CD4-positive, alpha-beta memory T cell (primary cell): ENCODE measurements around the gene CD33. TPM values are rescaled to one million over a fixed set of nuclear protein-coding genes. Genes with fewer than 3 reads are reported as not detected.

ENCODE experiments used
- CTCF ChIA-PET: fragments of 350-600 bp; sonication (Branson Sonifier 250); formaldehyde crosslinking; loops from one replicate; lab custom pipeline; 2021; ENCODE audit warnings: inconsistent platforms; ENCODE audit not compliant: partially characterized antibody; lab: Charles Lee
- POLR2A ChIA-PET: fragments of 350-600 bp; sonication (Branson Sonifier 250); formaldehyde crosslinking; loops from one replicate; lab custom pipeline; 2021; ENCODE audit not compliant: partially characterized antibody; lab: Charles Lee
- DNase-seq, 5 donors: peaks; one replicate each; pipeline versions ENCODE4 v3.0.0 to v3.0.0-alpha.2; 2020 to 2022; ENCODE audit warnings: mixed read lengths in 1 of 5
- H3K27ac ChIP-seq: one replicate; pipeline ENCODE4 v1.7.0; 2013; ENCODE audit warnings: low read depth, low read length
- H3K27me3 ChIP-seq: 2 replicates; pipeline ENCODE4 v1.7.0; 2013; ENCODE audit warnings: mild to moderate bottlenecking, low read length, moderate library complexity; ENCODE audit not compliant: insufficient read depth
- H3K36me3 ChIP-seq: 2 replicates; pipeline ENCODE4 v1.7.0; 2013; ENCODE audit warnings: mild to moderate bottlenecking, low read length, moderate library complexity; ENCODE audit not compliant: insufficient read depth
- H3K4me1 ChIP-seq: 2 replicates; pipeline ENCODE4 v1.7.0; 2013; ENCODE audit warnings: mild to moderate bottlenecking, low read length, moderate library complexity; ENCODE audit not compliant: insufficient read depth
- H3K4me3 ChIP-seq, 2 donors: one replicate each; pipeline ENCODE4 v1.7.0; 2013; ENCODE audit warnings: low read length in 2 of 2, mild to moderate bottlenecking in 1 of 2
- H3K9me3 ChIP-seq, 2 donors: one replicate each; pipeline ENCODE4 v1.7.0; 2013; ENCODE audit warnings: low read length in 2 of 2, control low read depth in 1 of 2; ENCODE audit not compliant: control insufficient read depth in 1 of 2
- H3K27ac Mint-ChIP-seq, 7 donors: one replicate each; pipeline ENCODE4 v1.8.0; 2020 to 2021; ENCODE audit warnings: mixed read lengths in 7 of 7, mild to moderate bottlenecking in 6 of 7, inconsistent platforms in 3 of 7, moderate library complexity in 3 of 7
- H3K27me3 Mint-ChIP-seq, 2 donors: one replicate each; pipeline ENCODE4 v1.8.0; 2020 to 2021; ENCODE audit warnings: mixed read lengths in 2 of 2
- H3K36me3 Mint-ChIP-seq, 2 donors: one replicate each; pipeline ENCODE4 v1.8.0; 2020 to 2021; ENCODE audit warnings: mixed read lengths in 2 of 2, inconsistent platforms in 1 of 2, mild to moderate bottlenecking in 1 of 2
- H3K4me1 Mint-ChIP-seq, 4 donors: one replicate each; pipeline ENCODE4 v1.8.0; 2020 to 2021; ENCODE audit warnings: mixed read lengths in 4 of 4, mild to moderate bottlenecking in 1 of 4
- H3K4me3 Mint-ChIP-seq, 8 donors: one replicate each; pipeline ENCODE4 v1.8.0; 2020 to 2021; ENCODE audit warnings: mixed read lengths in 8 of 8, mild to moderate bottlenecking in 7 of 8, moderate library complexity in 6 of 8, inconsistent platforms in 3 of 8
- H3K9me3 Mint-ChIP-seq, 8 donors: one replicate each; pipeline ENCODE4 v1.8.0; 2020 to 2021; ENCODE audit warnings: mixed read lengths in 8 of 8, mild to moderate bottlenecking in 5 of 8, inconsistent platforms in 3 of 8, moderate library complexity in 1 of 8
- intact Hi-C: fragments of 100-400 bp; cut with micrococcal nuclease; formaldehyde crosslinking; loops from one replicate; pipeline ENCODE4 v1.15.1; 2023
- polyA plus RNA-seq, 2 donors: library from polyadenylated mRNA; unstranded; fragments of 300-500 nt; fragmentation: Illumina TruSeq; gene quantifications; one replicate each; pipeline ENCODE4 v1.2.3, GENCODE V29; 2021
- total RNA-seq, 2 experiments: library from RNA; stranded (reverse); gene quantifications; one replicate each; pipeline ENCODE4 v1.2.3, GENCODE V29; 2021

The CD33 gene
- total and polyA plus RNA-seq, 4 experiments from 2014 or later: 0.47 to 0.58 TPM; not detected in 2

DNA sequence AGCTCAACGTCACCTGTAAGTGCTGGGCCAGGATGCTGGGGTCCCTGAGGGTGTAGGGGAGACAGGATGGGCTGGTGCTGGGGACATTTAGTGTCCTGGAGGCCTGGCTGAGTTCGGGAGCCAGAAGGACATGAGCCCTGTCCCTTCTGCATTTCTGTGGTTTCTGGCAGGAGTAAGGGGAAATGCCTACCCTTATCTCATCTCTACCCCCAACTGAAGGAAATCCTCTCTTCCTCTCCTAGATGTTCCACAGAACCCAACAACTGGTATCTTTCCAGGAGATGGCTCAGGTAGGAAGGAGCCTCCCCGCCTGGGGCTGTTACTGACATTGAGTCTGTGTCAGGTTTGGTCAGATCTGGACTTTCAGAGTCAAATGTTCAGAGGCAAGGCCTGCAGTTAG, 1.2 kb downstream of the CD33 start:
- no peak overlapping the region for H3K4me3 ChIP-seq
- intact Hi-C loops: no loop called here
- POLR2A ChIA-PET: no interaction called here

GRCh38 chr19:51227326-51227725, 2.4 kb downstream of the CD33 start:
- no peaks in the 10 kb centered on the region for H3K36me3 Mint-ChIP-seq
- POLR2A ChIA-PET: no interaction called here
- H3K4me1 ChIP-seq: no peaks in the 10 kb centered on the region
- no peaks in the 10 kb centered on the region for H3K4me1 Mint-ChIP-seq
- DNase-seq: no peak
- peaks cover 0 to 4% (median 1%) of the 10 kb centered on the region in 8 donors for H3K9me3 Mint-ChIP-seq
- intact Hi-C loops: no loop called here
- H3K36me3 ChIP-seq: no peaks in the 10 kb centered on the region
- CTCF ChIA-PET: no interaction called here
- H3K4me3 ChIP-seq: no peak overlapping the region
- H3K9me3 ChIP-seq: no peaks in the 10 kb centered on the region
- H3K4me3 Mint-ChIP-seq: no peak overlapping the region
- H3K27me3 Mint-ChIP-seq: peaks cover 22 to 32% of the 10 kb centered on the region in 2 donors
- H3K27ac ChIP-seq: no peak overlapping the region
- no peak overlapping the region for H3K27ac Mint-ChIP-seq
- peaks cover 4% of the 10 kb centered on the region for H3K27me3 ChIP-seq

More for the DNA sequence above, 1.2 kb downstream of the CD33 start:
- H3K36me3 Mint-ChIP-seq: no peaks in the 10 kb centered on the region
- H3K4me3 Mint-ChIP-seq: no peak overlapping the region
- Histone ChIP-seq H3K27ac (no peak overlapping the region), H3K27me3 (peaks cover 4% of the 10 kb centered on the region), H3K9me3 (no peaks in the 10 kb centered on the region), H3K36me3 (no peaks in the 10 kb centered on the region), H3K4me1 (no peaks in the 10 kb centered on the region)
- H3K4me1 Mint-ChIP-seq: no peaks in the 10 kb centered on the region
- DNase-seq: no peak
- no peak overlapping the region for H3K27ac Mint-ChIP-seq
- peaks cover 0 to 2% (median 0%) of the 10 kb centered on the region in 8 donors for H3K9me3 Mint-ChIP-seq
- CTCF ChIA-PET: no interaction called here
- peaks cover 18 to 25% of the 10 kb centered on the region in 2 donors for H3K27me3 Mint-ChIP-seq

DNA sequence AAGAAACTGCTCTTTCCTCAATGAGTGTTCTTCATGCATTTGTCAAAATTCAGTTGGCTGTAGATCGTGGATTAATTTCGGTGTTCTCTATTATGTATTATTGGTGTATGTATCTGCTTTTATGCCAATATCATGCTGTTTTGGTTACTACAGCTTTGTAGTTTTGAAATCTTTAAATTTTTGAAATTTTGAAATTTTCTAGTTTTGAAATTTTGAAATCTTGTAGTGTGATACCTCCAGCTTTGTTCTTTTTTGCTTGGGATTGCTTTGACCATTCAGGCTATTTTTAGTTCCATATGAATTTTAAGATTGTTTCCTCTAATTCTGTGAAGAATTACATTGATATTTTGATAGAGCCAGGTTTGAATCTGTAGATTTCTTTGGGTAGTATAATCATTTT, 3.1 kb downstream of the CD33 start:
- intact Hi-C loops: no loop called here
- Mint-ChIP-seq H3K27ac (no peak overlapping the region), H3K27me3 (peaks cover 23 to 36% of the 10 kb centered on the region in 2 donors), H3K9me3 (peaks cover 2 to 7% (median 4%) of the 10 kb centered on the region in 8 donors), H3K4me1 (no peaks in the 10 kb centered on the region), H3K4me3 (no peak overlapping the region), H3K36me3 (no peaks in the 10 kb centered on the region)
- CTCF ChIA-PET: no interaction called here
- Histone ChIP-seq H3K9me3 (no peaks in the 10 kb centered on the region), H3K4me3 (no peak overlapping the region), H3K27ac (no peak overlapping the region), H3K36me3 (no peaks in the 10 kb centered on the region), H3K27me3 (peaks cover 4% of the 10 kb centered on the region), H3K4me1 (no peaks in the 10 kb centered on the region)
- POLR2A ChIA-PET: no interaction called here
- DNase-seq: no peak

DNA sequence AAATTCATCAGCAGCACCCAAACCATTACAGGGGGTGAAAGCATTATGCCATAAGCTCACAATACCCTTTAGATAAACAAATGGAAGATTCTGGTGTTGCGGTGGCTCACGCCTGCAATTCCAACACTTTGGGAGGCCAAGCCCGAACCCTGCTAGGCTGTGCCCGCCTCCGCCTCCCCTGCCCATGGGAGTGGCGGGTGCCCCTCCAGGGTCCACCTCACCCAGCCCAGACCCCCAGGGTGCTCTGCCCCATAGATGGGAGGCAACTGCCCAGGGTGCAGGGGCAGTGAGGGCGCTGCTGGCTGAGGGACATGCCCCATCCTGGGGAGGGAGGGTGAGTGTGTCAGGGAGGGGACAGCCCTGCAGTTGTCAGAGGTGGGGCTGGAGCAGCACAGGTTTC, 16.0 kb downstream of the CD33 start:
- ChIA-PET POLR2A (no interaction called here), CTCF (interaction anchor here (0.8 kb wide), 1 partner anchor 8 kb away, joined by 3 read pairs; no protein-coding TSS in a partner anchor)
- Mint-ChIP-seq H3K36me3 (no peaks in the 10 kb centered on the region), H3K9me3 (peaks cover 0 to 4% (median 0%) of the 10 kb centered on the region in 8 donors), H3K4me1 (peaks cover 0 to 5% (median 1%) of the 10 kb centered on the region in 4 donors), H3K27me3 (peaks cover 9 to 17% of the 10 kb centered on the region in 2 donors), H3K4me3 (no peak overlapping the region), H3K27ac (no peak overlapping the region)
- no peak overlapping the region for H3K27ac ChIP-seq
- H3K4me1 ChIP-seq: no peaks in the 10 kb centered on the region
- H3K27me3 ChIP-seq: peaks cover 5% of the 10 kb centered on the region
- H3K36me3 ChIP-seq: no peaks in the 10 kb centered on the region
- DNase-seq: no peak
- H3K4me3 ChIP-seq: no peak overlapping the region
- H3K9me3 ChIP-seq: no peaks in the 10 kb centered on the region
- intact Hi-C loops: no loop called here

DNA sequence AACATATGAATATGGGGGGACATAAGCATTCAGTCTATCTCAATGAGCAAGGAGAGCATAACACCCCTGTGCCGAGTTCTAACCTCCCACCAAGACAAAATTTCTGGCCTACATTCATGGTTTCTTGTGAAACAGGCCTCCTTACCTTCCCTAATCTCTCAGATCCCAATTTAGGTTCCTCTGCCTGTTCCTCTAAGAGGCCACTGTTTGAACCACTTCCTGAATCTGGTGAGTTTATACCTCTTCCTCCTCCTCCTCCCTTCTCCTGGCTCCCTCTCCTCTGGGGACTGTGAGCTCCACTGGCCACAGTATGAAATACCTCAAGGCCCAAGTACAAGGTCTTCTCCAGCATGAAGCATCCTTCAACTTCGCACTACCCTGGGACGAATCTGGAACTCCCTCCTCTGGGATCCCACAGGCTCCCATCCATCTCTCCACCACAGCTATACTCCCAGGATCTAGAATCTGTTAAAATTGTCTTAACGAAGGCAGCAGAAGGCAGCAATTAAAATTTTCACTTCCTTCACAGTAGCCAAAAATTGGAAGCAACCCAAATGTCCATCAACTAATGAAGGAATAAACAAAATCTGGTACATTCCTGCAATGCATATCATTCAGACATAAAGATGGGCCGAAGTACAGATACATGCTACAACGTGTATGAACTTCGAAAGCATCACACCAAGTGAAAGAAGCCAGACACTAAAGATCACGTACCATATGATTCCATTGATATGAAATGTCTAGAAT, 18.2 kb downstream of the CD33 start:
- DNase-seq: no peak
- no peaks in the 10 kb centered on the region for H3K36me3 ChIP-seq
- intact Hi-C loops: no loop called here
- peaks cover 0 to 5% (median 1%) of the 10 kb centered on the region in 4 donors for H3K4me1 Mint-ChIP-seq
- CTCF ChIA-PET: no interaction called here
- H3K9me3 ChIP-seq: no peaks in the 10 kb centered on the region
- H3K27ac Mint-ChIP-seq: no peak overlapping the region
- H3K27ac ChIP-seq: no peak overlapping the region
- POLR2A ChIA-PET: no interaction called here
- no peaks in the 10 kb centered on the region for H3K4me1 ChIP-seq
- H3K36me3 Mint-ChIP-seq: no peaks in the 10 kb centered on the region
- H3K9me3 Mint-ChIP-seq: peaks cover 0 to 4% (median 0%) of the 10 kb centered on the region in 8 donors
- H3K4me3 Mint-ChIP-seq: no peak overlapping the region
- H3K27me3 Mint-ChIP-seq: peaks cover 16 to 17% of the 10 kb centered on the region in 2 donors
- H3K4me3 ChIP-seq: no peak overlapping the region
- no peaks in the 10 kb centered on the region for H3K27me3 ChIP-seq

DNA sequence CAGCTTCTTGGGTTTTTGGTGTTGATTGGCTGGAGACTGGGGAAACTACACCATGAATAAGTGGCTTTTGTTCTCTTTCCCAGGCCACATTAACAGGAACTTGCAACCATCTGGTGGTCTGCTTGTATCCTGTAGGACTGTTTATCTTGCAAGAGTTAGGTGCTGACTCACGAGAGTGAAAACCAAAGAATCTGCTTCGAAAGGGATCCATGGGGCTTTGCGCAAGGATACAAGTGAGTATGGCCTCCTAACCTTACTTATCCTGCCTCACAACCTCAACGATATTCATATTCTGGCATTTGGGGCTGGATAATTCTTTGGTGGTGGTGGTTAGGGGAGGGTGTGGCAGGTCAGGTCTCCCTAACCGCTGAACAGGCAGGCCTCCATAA, 21.3 kb downstream of the CD33 start:
- DNase-seq: no peak

DNA sequence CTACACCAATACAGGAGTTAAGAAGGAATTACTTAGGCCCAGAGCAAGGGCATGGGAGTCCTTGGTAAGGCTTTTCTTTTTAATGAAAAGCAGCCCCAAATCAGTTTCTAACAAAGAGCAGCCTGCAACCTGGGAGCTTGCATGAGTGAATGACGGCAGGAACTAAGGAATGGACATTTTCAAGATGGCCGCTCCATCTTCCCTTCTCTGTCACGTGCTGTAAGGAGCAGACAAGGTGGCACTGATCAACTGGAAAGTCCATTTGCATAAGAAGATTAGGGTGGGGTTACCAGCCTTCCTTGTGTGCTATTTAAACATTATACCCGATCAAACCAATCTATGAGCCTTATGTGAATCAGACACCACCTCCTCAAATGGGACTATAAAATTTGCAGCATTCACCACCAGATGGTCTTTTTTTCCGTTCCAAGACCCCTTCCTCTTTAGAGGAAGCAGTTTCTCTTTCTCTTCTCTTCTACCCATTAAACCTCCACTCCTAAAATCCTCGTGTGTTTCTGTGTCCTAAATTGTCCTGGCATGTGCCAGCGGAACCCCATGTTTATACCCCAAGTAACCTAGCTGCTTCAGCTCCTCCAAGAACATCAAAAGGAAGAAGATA, 23.2 kb downstream of the CD33 start:
- POLR2A ChIA-PET: no interaction called here
- H3K27me3 Mint-ChIP-seq: peaks cover 7 to 23% of the 10 kb centered on the region in 2 donors
- no peaks in the 10 kb centered on the region for H3K36me3 Mint-ChIP-seq
- no peak overlapping the region for H3K27ac ChIP-seq
- H3K27me3 ChIP-seq: no peaks in the 10 kb centered on the region
- no peak overlapping the region for H3K4me3 Mint-ChIP-seq
- no peak overlapping the region for H3K27ac Mint-ChIP-seq
- intact Hi-C loops: no loop called here
- H3K36me3 ChIP-seq: no peaks in the 10 kb centered on the region
- no peaks in the 10 kb centered on the region for H3K9me3 ChIP-seq
- H3K9me3 Mint-ChIP-seq: peaks cover 0 to 3% (median 0%) of the 10 kb centered on the region in 8 donors
- CTCF ChIA-PET: interaction anchor here (1.3 kb wide), 1 partner anchor 12 kb away, joined by 3 read pairs; no protein-coding TSS in a partner anchor
- H3K4me3 ChIP-seq: no peak overlapping the region
- no peaks in the 10 kb centered on the region for H3K4me1 ChIP-seq
- no peak for DNase-seq
- H3K4me1 Mint-ChIP-seq: peaks cover 0 to 7% (median 1%) of the 10 kb centered on the region in 4 donors

More for the DNA sequence above, 21.3 kb downstream of the CD33 start:
- Mint-ChIP-seq H3K9me3 (peaks cover 0 to 4% (median 0%) of the 10 kb centered on the region in 8 donors), H3K27me3 (peaks cover 12 to 19% of the 10 kb centered on the region in 2 donors), H3K36me3 (no peaks in the 10 kb centered on the region), H3K27ac (no peak overlapping the region), H3K4me1 (peaks cover 0 to 5% (median 1%) of the 10 kb centered on the region in 4 donors), H3K4me3 (no peak overlapping the region)
- POLR2A ChIA-PET: interaction anchor here (1.1 kb wide), 1 partner anchor 11 kb away, joined by 4 read pairs; no protein-coding TSS in a partner anchor
- no peaks in the 10 kb centered on the region for H3K9me3 ChIP-seq
- no peak overlapping the region for H3K27ac ChIP-seq
- no peaks in the 10 kb centered on the region for H3K36me3 ChIP-seq
- intact Hi-C loops: no loop called here
- CTCF ChIA-PET: interaction anchor here (2.7 kb wide), 1 partner anchor 13 kb away, joined by 11 read pairs; no protein-coding TSS in a partner anchor
- no peak overlapping the region for H3K4me3 ChIP-seq
- no peaks in the 10 kb centered on the region for H3K4me1 ChIP-seq
- H3K27me3 ChIP-seq: no peaks in the 10 kb centered on the region
